Sigmoid colon (tissue), 7 donors: ENCODE results near the gene PRSS22. TPM values are rescaled to one million over a fixed set of nuclear protein-coding genes. Genes with fewer than 3 reads are reported as not detected.

Experiments used
- DNase-seq: peaks from one replicate; pipeline ENCODE4 v3.0.0-alpha.2; 2019
- H3K27ac ChIP-seq, 4 donors: fragments of 200-600 bp; sonication (generic); one replicate each; pipeline ENCODE4 v1.5.1; 2016 to 2019; ENCODE audit warnings: mild to moderate bottlenecking in 1 of 4
- H3K27me3 ChIP-seq, 3 donors: fragments of 200-600 bp; sonication (generic); one replicate each; pipeline ENCODE4 v1.5.1; 2019; ENCODE audit warnings: mild to moderate bottlenecking in 1 of 3
- H3K36me3 ChIP-seq, 4 donors: fragments of 200-600 bp; sonication (generic); one replicate each; pipeline ENCODE4 v1.5.1; 2016 to 2019
- H3K4me1 ChIP-seq, 4 donors: fragments of 200-600 bp; sonication (generic); one replicate each; pipeline ENCODE4 v1.5.1; 2017 to 2019
- H3K4me3 ChIP-seq, 4 donors: fragments of 200-600 bp; sonication (generic); one replicate each; pipeline ENCODE4 v1.5.1; 2017 to 2019; ENCODE audit warnings: mild to moderate bottlenecking in 2 of 4, moderate library complexity in 1 of 4
- H3K9me3 ChIP-seq, 4 donors: fragments of 200-600 bp in 3 of 4; sonication (generic) in 3 of 4; one replicate each; pipeline versions ENCODE4 v1.5.1 to v1.6.1; 2013 to 2019
- CTCF ChIP-seq, 4 experiments: fragments of 450-650 bp in 3 of 4; fragments of 200-600 bp in 1 of 4; IDR thresholded peaks; one replicate each; pipeline ENCODE4 v1.5.1; 2016 to 2019; ENCODE audit warnings: antibody characterized with exemption in 4 of 4, mild to moderate bottlenecking in 3 of 4, moderate library complexity in 2 of 4
- EP300 ChIP-seq, 4 donors: sonication (generic); formaldehyde crosslinking; IDR thresholded peaks; one replicate each; pipeline ENCODE4 v1.6.1; 2017; ENCODE audit warnings: antibody characterized with exemption in 4 of 4
- POLR2A ChIP-seq, 2 donors: fragments of 450-650 bp; IDR thresholded peaks; one replicate each; pipeline ENCODE4 v1.6.1; 2016; ENCODE audit warnings: antibody characterized with exemption in 2 of 2, mild to moderate bottlenecking in 2 of 2, moderate library complexity in 2 of 2
- POLR2AphosphoS5 ChIP-seq, 4 donors: sonication (generic); formaldehyde crosslinking; IDR thresholded peaks; one replicate each; pipeline ENCODE4 v1.6.1; 2017; ENCODE audit warnings: antibody characterized with exemption in 4 of 4
- WGBS, 2 donors: extraction: QIAGEN DNeasy Blood & Tissue Kit; methylation state at CpG; one replicate each; pipeline ENCODE4 v1.1.7; 2013; 5-methylcytosine and 5-hydroxymethylcytosine counted together
- intact Hi-C: fragments of 100-400 bp; cut with DNase I; formaldehyde crosslinking; loops from one replicate; pipeline ENCODE4 v1.15.1; 2023
- polyA plus RNA-seq, 3 donors: library from polyadenylated mRNA; stranded (reverse); fragments of 200-250 nt; gene quantifications; one replicate each; pipeline ENCODE4 v1.2.3, GENCODE V29; 2013
- total RNA-seq, 4 donors: library from RNA; depleted of rRNA; stranded (reverse); fragments of >200 nt; gene quantifications; one replicate each; pipeline ENCODE4 v1.1.0, GENCODE V29; 2016
- donor health status: healthy with polysubstance abuse.
- donor health status: Bipolar disorder and iron deficiency.
- donor health status: healthy.

PRSS22 gene
- total and polyA plus RNA-seq, 7 donors: 20.8 TPM; not detected in 6

DNA sequence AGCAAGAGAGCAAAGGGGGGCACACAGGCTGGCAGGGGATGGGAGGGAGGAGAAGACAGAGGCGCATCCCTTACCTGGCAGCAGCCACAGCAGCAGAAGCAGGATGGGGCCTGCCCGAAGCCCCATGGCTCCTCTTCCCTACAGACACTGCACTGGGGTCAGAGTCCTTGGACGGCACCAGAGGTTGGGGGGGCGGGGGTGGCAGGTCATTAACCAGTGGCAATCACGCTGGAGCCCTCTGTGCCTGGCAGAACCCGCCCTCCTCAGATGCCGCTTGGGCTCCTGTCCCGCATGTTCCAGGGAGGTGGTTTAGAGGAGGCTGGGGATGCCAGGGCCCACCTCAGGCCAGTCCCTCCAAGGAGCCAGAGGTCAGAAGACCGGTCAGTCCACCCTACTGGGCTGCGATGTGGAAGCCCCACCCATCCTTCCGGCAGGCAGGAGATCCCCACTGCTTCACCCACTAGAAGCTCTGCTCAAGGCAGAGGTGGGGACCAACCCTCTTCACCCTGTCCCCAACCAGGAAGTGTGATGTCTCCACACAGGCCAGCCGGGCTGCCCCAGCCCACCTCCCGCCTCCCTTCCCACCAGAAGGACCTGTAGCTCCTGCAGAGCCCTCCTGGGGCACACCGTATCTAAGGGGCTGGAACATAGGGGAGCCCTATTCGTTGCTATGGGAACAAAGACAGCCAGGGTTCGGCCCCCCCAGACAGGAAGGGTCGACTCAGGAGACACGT lies 16.2 kb downstream of the PRSS22 start:
- H3K27me3 ChIP-seq: peaks cover 0 to 41% (median 16%) of the 10 kb centered on the region in 3 donors
- no peak for TF ChIP-seq POLR2AphosphoS5 (IDR thresholded peaks at IDR 0.05)
- no peak for TF ChIP-seq POLR2A (IDR thresholded peaks at IDR 0.05)
- no peaks in the 10 kb centered on the region for H3K9me3 ChIP-seq
- WGBS, 2 donors: 63 to 76% methylated on average over 18 of the region's 18 CpGs
- intact Hi-C loops: no loop called here
- peak; percentile 58 for DNase-seq
- no peaks in the 10 kb centered on the region for H3K36me3 ChIP-seq
- H3K27ac ChIP-seq: no peak overlapping the region
- peaks cover 0 to 9% (median 3%) of the 10 kb centered on the region in 4 donors for H3K4me1 ChIP-seq
- H3K4me3 ChIP-seq: peak overlapping the region in 2 of 4 donors; percentile 30

DNA sequence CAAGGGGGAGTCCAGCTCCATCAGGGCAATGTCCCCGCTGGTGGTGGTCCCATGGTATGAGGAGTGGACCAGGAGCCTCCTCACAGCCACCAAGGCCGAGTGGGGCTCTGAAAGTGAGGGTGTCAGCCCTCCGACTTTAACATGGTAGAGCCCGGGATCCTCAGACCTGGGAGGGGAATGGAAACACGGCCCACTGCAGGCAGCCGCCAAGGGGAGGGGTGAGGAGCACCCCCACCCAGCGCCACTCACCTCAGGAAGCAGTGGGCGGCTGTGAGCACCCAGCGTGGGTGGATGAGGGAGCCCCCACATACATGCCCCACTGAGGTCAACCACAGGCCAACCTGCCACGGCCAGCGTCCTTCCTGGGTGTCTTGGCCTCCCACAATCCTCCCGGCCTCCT lies 17.1 kb downstream of the PRSS22 start:
- peak; percentile 48 for DNase-seq
- H3K27me3 ChIP-seq: peaks cover 0 to 50% (median 16%) of the 10 kb centered on the region in 3 donors
- no peak overlapping the region for H3K4me3 ChIP-seq
- H3K27ac ChIP-seq: no peak overlapping the region
- intact Hi-C loops: no loop called here
- no peaks in the 10 kb centered on the region for H3K9me3 ChIP-seq
- peaks cover 0 to 9% (median 3%) of the 10 kb centered on the region in 4 donors for H3K4me1 ChIP-seq
- WGBS, 2 donors: 69 to 84% methylated on average over 12 of the region's 12 CpGs
- no peak for TF ChIP-seq POLR2A (IDR thresholded peaks at IDR 0.05)
- H3K36me3 ChIP-seq: no peaks in the 10 kb centered on the region

DNA sequence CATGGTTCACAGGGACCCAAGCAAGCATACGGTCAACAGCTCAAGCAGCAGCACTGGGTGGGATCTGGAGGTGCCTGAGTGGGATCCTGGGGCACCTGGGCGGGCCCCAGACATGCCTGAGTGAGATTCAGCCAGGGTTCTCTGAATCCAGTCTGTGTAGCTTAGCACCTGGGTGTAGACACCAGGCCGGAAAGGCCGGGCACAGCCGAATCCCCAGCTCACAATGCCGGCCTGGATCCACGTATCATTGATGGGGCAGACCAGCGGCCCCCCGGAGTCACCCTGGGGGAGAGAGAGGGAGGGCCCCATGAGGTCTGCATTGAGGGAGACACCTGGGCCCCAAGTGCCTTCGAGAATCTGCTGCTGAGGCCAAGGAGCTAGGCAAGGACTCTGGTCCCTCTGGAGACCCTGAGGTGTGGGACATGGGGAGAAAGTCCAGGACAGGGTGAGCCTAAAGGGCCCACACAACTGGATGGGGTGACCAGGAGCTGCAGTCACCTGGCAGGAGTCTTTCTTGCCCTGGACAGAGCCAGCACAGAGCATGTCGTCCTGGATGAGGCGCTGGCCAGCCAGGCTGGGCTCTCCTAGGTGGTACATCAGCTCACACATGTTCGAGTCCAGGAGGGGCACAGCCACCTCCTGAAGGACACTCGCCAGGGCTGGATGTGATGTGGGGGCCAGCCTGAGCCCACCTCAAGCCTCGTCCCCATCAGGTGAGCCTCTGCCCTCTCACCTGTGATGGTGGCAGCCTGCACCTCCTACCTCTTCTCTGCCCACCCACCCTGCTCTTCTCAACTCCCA lies 18.1 kb downstream of the PRSS22 start:
- Histone ChIP-seq H3K27ac (no peak overlapping the region), H3K27me3 (peaks cover 0 to 52% (median 16%) of the 10 kb centered on the region in 3 donors), H3K9me3 (no peaks in the 10 kb centered on the region), H3K4me3 (no peak overlapping the region), H3K4me1 (peaks cover 0 to 9% (median 3%) of the 10 kb centered on the region in 4 donors), H3K36me3 (no peaks in the 10 kb centered on the region)
- no peak for TF ChIP-seq EP300 (IDR thresholded peaks at IDR 0.05)
- 83 to 86% methylated on average over 15 of the region's 15 CpGs for WGBS, 2 donors
- DNase-seq: peak; percentile 50
- intact Hi-C loops: no loop called here

- Histone ChIP-seq H3K4me1 (peaks cover 0 to 9% (median 3%) of the 10 kb centered on the region in 4 donors), H3K27me3 (peaks cover 0 to 52% (median 16%) of the 10 kb centered on the region in 3 donors), H3K4me3 (no peak overlapping the region), H3K36me3 (no peaks in the 10 kb centered on the region), H3K9me3 (no peaks in the 10 kb centered on the region), H3K27ac (no peak overlapping the region)
- TF ChIP-seq POLR2A (IDR thresholded peaks at IDR 0.05) (no peak), CTCF (IDR thresholded peaks at IDR 0.05) (peak in 3 of 4 experiments; percentile 23 to 50 (median 33))
- 3 to 7% methylated on average over 12 of the region's 12 CpGs for WGBS, 2 donors
- DNase-seq: no peak
- intact Hi-C loops: no loop called here
Observed at GRCh38 chr16:2838928-2839327, 19.0 kb downstream of the PRSS22 start.

DNA sequence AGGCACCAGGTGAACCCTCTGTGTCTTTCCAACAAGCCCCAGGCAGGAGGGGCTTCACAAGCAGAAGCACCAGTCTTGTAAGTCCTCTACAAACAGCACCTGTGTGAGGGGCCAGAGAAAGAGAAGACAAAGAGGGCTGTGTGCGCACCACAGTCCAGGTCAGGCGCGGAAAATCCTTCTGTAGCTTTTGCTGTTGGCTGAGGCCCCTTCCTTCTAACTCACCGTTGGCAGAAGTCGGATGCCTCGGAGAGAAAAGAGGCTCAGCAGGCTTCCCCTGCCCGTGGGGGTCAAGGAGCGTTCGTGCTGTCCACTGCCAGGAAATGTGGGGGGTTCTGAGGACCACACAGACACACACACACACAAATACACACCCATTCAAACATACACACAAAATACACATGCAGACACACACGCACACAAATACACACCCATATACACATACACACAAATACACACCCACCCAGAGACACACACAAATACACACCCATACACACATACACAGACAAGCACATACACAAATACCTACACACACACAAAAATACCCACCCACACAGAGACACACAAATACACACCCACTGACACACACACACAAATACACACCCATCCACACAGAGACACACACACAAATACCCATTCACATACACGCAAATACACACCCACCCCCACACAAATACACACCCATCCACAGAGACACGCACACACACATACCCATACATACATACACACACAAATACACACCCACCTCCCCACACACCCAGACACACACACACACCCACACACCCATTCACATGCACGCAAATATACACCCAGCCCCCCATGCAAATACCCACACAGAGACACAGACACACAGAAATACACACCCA lies 21.1 kb downstream of the PRSS22 start:
- no peaks in the 10 kb centered on the region for H3K9me3 ChIP-seq
- no peak for TF ChIP-seq EP300 (IDR thresholded peaks at IDR 0.05)
- TF ChIP-seq POLR2A (IDR thresholded peaks at IDR 0.05): no peak
- no peak for TF ChIP-seq CTCF (IDR thresholded peaks at IDR 0.05)
- TF ChIP-seq POLR2AphosphoS5 (IDR thresholded peaks at IDR 0.05): no peak
- peaks cover 0 to 4% (median 0%) of the 10 kb centered on the region in 4 donors for H3K4me1 ChIP-seq
- intact Hi-C loops: no loop called here
- peak overlapping the region in 1 of 4 donors; percentile 46 for H3K27ac ChIP-seq
- WGBS, 2 donors: 82 to 83% methylated on average over 13 of the region's 13 CpGs
- H3K4me3 ChIP-seq: no peak overlapping the region
- peaks cover 0 to 64% (median 16%) of the 10 kb centered on the region in 3 donors for H3K27me3 ChIP-seq
- no peak for DNase-seq
- no peaks in the 10 kb centered on the region for H3K36me3 ChIP-seq
